Uterus (tissue), 4 donors: ENCODE results near the gene TDRKH. TPM values are rescaled to one million over a fixed set of nuclear protein-coding genes. Genes with fewer than 3 reads are reported as not detected.

Experiments used
- DNase-seq, 2 donors: peaks; one replicate each; pipeline ENCODE4 v3.0.0-alpha.2; 2019 to 2020
- H3K27ac ChIP-seq, 2 donors: fragments of 200-600 bp; sonication (generic); 1 replicate in 1 of 2; 2 replicates in 1 of 2; pipeline ENCODE4 v1.5.1; 2016 to 2018
- H3K27me3 ChIP-seq, 2 donors: fragments of 200-600 bp; sonication (generic); one replicate each; pipeline ENCODE4 v1.5.1; 2018 to 2019; ENCODE audit warnings: control low read depth in 1 of 2
- H3K36me3 ChIP-seq, 2 donors: fragments of 200-600 bp; sonication (generic); one replicate each; pipeline ENCODE4 v1.5.1; 2019; ENCODE audit warnings: control low read depth in 1 of 2
- H3K4me1 ChIP-seq, 2 donors: fragments of 200-600 bp; sonication (generic); one replicate each; pipeline ENCODE4 v1.5.1; 2018 to 2019; ENCODE audit warnings: control low read depth in 1 of 2
- H3K4me3 ChIP-seq, 2 donors: fragments of 200-600 bp; sonication (generic); 1 replicate in 1 of 2; 2 replicates in 1 of 2; pipeline ENCODE4 v1.5.1; 2018 to 2019; ENCODE audit warnings: mild to moderate bottlenecking in 1 of 2
- H3K9me3 ChIP-seq, 2 donors: fragments of 200-600 bp; sonication (generic); one replicate each; pipeline ENCODE4 v1.5.1; 2019; ENCODE audit warnings: control low read depth in 1 of 2
- CTCF ChIP-seq, 4 experiments: fragments of 200-600 bp in 2 of 4; fragments of 450-650 bp in 2 of 4; sonication (generic) in 2 of 4; IDR thresholded peaks; one replicate each; pipeline ENCODE4 v1.5.1; 2016 to 2019; ENCODE audit warnings: antibody characterized with exemption in 4 of 4, mild to moderate bottlenecking in 2 of 4, moderate library complexity in 1 of 4
- POLR2A ChIP-seq, 2 donors: fragments of 450-650 bp; IDR thresholded peaks; one replicate each; pipeline ENCODE4 v1.6.1; 2016; ENCODE audit warnings: antibody characterized with exemption in 2 of 2, mild to moderate bottlenecking in 1 of 2, moderate library complexity in 1 of 2
- intact Hi-C: fragments of 100-400 bp; cut with DNase I; formaldehyde crosslinking; loops from one replicate; pipeline ENCODE4 v1.15.1; 2023; ENCODE audit warnings: low total_unique reads
- total RNA-seq, 4 donors: library from RNA; depleted of rRNA in 3 of 4; stranded (reverse); fragments of >200 nt in 3 of 4; gene quantifications; one replicate each; pipeline versions ENCODE4 v1.1.0 to v1.2.4, GENCODE V29; 2014 to 2023
- donor health status: DM: yes; HTN: yes; CAD: no.

Gene TDRKH
- total RNA-seq, 4 donors from 2014 or later, result 0.26 to 6.8 (median 1.8) TPM

- H3K36me3 ChIP-seq, result no peaks in the 10 kb centered on the region
- intact Hi-C loops, result no loop called here
- H3K27ac ChIP-seq, result no peak overlapping the region
- TF ChIP-seq CTCF (IDR thresholded peaks at IDR 0.05), result no peak
- TF ChIP-seq POLR2A (IDR thresholded peaks at IDR 0.05), result no peak
- H3K27me3 ChIP-seq, result no peaks in the 10 kb centered on the region
- no peak overlapping the region for H3K4me3 ChIP-seq
- no peak for DNase-seq
- no peaks in the 10 kb centered on the region for H3K9me3 ChIP-seq
- H3K4me1 ChIP-seq, result no peaks in the 10 kb centered on the region
Measured at GRCh38 chr1:151802372-151802771, 12.1 kb upstream of the TDRKH start.

DNA sequence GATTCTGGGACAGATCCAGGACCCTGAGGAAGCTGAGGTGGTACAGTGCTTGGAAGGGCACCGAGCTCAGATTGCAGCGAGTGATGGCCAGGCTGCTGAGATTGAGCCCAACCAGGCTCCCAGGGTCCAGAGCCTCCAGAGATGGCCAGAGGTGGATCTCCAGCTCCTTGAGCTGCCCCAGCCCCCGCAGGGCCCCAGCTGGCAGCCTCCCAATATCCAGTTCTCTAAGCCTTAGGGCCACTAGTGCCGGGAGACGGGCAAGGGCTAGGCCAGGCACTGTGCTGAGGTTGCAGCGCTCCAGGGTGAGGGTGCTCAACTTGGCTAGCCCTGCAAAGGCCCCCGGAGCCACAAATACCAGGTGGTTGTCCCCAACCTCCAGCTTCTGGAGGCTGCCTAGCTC is 11.5 kb upstream of the TDRKH start:
- intact Hi-C loops, result no loop called here
- no peaks in the 10 kb centered on the region for H3K27me3 ChIP-seq
- DNase-seq, result no peak

GRCh38 chr1:151801310-151801820 is 11.1 kb upstream of the TDRKH start:
- H3K27ac ChIP-seq, result no peak overlapping the region
- DNase-seq, result no peak
- TF ChIP-seq CTCF (IDR thresholded peaks at IDR 0.05) (no peak), POLR2A (IDR thresholded peaks at IDR 0.05) (no peak)
- no peaks in the 10 kb centered on the region for H3K4me1 ChIP-seq
- intact Hi-C loops, result no loop called here
- H3K27me3 ChIP-seq, result no peaks in the 10 kb centered on the region
- no peak overlapping the region for H3K4me3 ChIP-seq
- H3K9me3 ChIP-seq, result no peaks in the 10 kb centered on the region
- no peaks in the 10 kb centered on the region for H3K36me3 ChIP-seq

More for the DNA sequence above, 11.5 kb upstream of the TDRKH start:
- Histone ChIP-seq H3K9me3 (no peaks in the 10 kb centered on the region), H3K4me1 (no peaks in the 10 kb centered on the region), H3K36me3 (no peaks in the 10 kb centered on the region), H3K4me3 (no peak overlapping the region), H3K27ac (no peak overlapping the region)
- TF ChIP-seq POLR2A (IDR thresholded peaks at IDR 0.05), result no peak
- no peak for TF ChIP-seq CTCF (IDR thresholded peaks at IDR 0.05)

GRCh38 chr1:151800830-151801229 is 10.5 kb upstream of the TDRKH start:
- no peak for DNase-seq
- Histone ChIP-seq H3K9me3 (no peaks in the 10 kb centered on the region), H3K4me1 (no peaks in the 10 kb centered on the region), H3K27me3 (no peaks in the 10 kb centered on the region), H3K27ac (no peak overlapping the region), H3K36me3 (no peaks in the 10 kb centered on the region), H3K4me3 (no peak overlapping the region)
- TF ChIP-seq POLR2A (IDR thresholded peaks at IDR 0.05) (no peak), CTCF (IDR thresholded peaks at IDR 0.05) (no peak)
- intact Hi-C loops, result no loop called here

GRCh38 chr1:151799179-151800022 is 9.1 kb upstream of the TDRKH start:
- intact Hi-C loops, result no loop called here
- Histone ChIP-seq H3K27ac (no peak overlapping the region), H3K9me3 (no peaks in the 10 kb centered on the region), H3K36me3 (no peaks in the 10 kb centered on the region), H3K27me3 (no peaks in the 10 kb centered on the region), H3K4me3 (no peak overlapping the region), H3K4me1 (no peaks in the 10 kb centered on the region)
- no peak for DNase-seq
- TF ChIP-seq POLR2A (IDR thresholded peaks at IDR 0.05) (no peak), CTCF (IDR thresholded peaks at IDR 0.05) (no peak)
